SK-N-MC (cell line): ENCODE measurements around the gene NKX2-8.

Experiments
- EZH2 ChIP-seq: fragments of 200-600 bp; sonication (generic); IDR thresholded peaks from one replicate; pipeline ENCODE4 v1.6.1; 2017; ENCODE audit warnings: antibody characterized with exemption
- POLR2AphosphoS5 ChIP-seq: IDR thresholded peaks from 2 replicates; pipeline ENCODE4 v1.6.1; 2012; ENCODE audit warnings: mild to moderate bottlenecking, low read depth, low read length, borderline replicate concordance

DNA sequence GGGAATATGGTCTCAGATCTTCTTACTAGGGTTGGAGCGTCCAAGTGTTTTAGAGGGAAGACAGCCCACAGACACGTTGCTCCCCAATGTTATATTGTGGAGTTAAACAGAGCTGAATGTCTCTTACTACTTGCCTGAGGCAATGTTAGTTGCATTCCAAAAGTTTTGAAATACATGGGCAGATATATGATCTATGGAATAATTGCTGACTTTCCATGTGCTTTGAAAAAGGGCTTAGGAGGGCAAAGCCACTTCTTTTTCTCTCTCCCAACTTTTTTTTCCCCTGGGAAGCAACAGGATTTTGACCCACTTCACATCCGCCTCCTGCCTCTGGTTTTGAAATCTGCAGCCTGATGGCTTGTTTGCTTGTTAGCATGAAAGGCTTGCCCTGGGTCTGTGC, 45.6 kb upstream of the NKX2-8 start:
- no peak for TF ChIP-seq EZH2
- TF ChIP-seq POLR2AphosphoS5: no peak
